H1 (cell line): ENCODE results near the gene GRM4. TPM values are rescaled to one million over a fixed set of nuclear protein-coding genes. Genes with fewer than 3 reads are reported as not detected.

Experiments
- ASH2L ChIP-seq: fragments of 200-600, 300-600 bp; sonication (generic); IDR thresholded peaks from one replicate; pipeline ENCODE4 v1.7.1; 2017; ENCODE audit warnings: low read length
- BCL11A ChIP-seq, 2 experiments: IDR thresholded peaks; one replicate each; pipeline ENCODE4 v1.6.1; 2011; ENCODE audit warnings: low read depth in 2 of 2, low read length in 2 of 2, mild to moderate bottlenecking in 2 of 2
- CBX8 ChIP-seq: fragments of 300-800, 300-1000 bp; sonication (generic); IDR thresholded peaks from 2 replicates; pipeline ENCODE4 v1.7.1; 2016; ENCODE audit warnings: low read depth, low read length, borderline replicate concordance
- CHD7 ChIP-seq: fragments of 300-600 bp; sonication (generic); IDR thresholded peaks from 2 replicates; pipeline ENCODE4 v1.7.1; 2012; ENCODE audit warnings: low read length, moderate library complexity, mild to moderate bottlenecking, inconsistent platforms; ENCODE audit not compliant: insufficient replicate concordance
- GABPA ChIP-seq: IDR thresholded peaks from 2 replicates; pipeline ENCODE4 v1.6.1; 2011; ENCODE audit warnings: mild to moderate bottlenecking, low read length, moderate library complexity, borderline replicate concordance; ENCODE audit not compliant: insufficient read depth
- JUN ChIP-seq: IDR thresholded peaks from 2 replicates; pipeline ENCODE4 v1.6.1; 2011; ENCODE audit warnings: low read depth, mild to moderate bottlenecking, improper control_type of control experiment, low read length
- MAFK ChIP-seq: IDR thresholded peaks from 2 replicates; pipeline ENCODE4 v1.6.1; 2012; ENCODE audit warnings: low read depth, mild to moderate bottlenecking, improper control_type of control experiment, low read length
- NRF1 ChIP-seq: IDR thresholded peaks from 2 replicates; pipeline ENCODE4 v1.6.1; 2011; ENCODE audit warnings: mild to moderate bottlenecking, low read depth, low read length, improper control_type of control experiment
- POU5F1 ChIP-seq: IDR thresholded peaks from 2 replicates; pipeline ENCODE4 v1.6.1; 2011; ENCODE audit warnings: low read depth, mild to moderate bottlenecking, low read length, moderate library complexity
- RXRA ChIP-seq: IDR thresholded peaks from 2 replicates; pipeline ENCODE4 v1.6.1; 2011; ENCODE audit warnings: low read depth, mild to moderate bottlenecking, low read length, moderate library complexity; ENCODE audit not compliant: insufficient read depth
- SUZ12 ChIP-seq: fragments of 200-600 bp; sonication (generic); IDR thresholded peaks from 2 replicates; pipeline ENCODE4 v1.6.1; 2012; ENCODE audit warnings: mild to moderate bottlenecking, inconsistent platforms, low read length, moderate library complexity, mixed read lengths
- TAF1 ChIP-seq: IDR thresholded peaks from 2 replicates; pipeline ENCODE4 v1.6.1; 2011; ENCODE audit warnings: mild to moderate bottlenecking, low read depth, low read length
- polyA plus RNA-seq, 7 experiments: library from polyadenylated mRNA; depleted of rRNA in 3 of 7; stranded (reverse) in 5 of 7; unstranded in 2 of 7; fragments of >200 nt in 5 of 7; fragments of 200-250 nt in 2 of 7; gene quantifications; 1 replicate in 5 of 7; 2 replicates in 1 of 7; 4 replicates in 1 of 7; pipeline versions ENCODE4 v1.2.1 to v1.2.3, GENCODE V29; 2011 to 2013; ENCODE audit warnings: missing spikeins in 2 of 7, mixed read lengths in 2 of 7
- total RNA-seq: library from RNA; stranded (reverse); fragmentation: NEBNext Ultra II Directional; extraction: Animal tissue kit (Norgen Biotek cat#: 25700); gene quantifications from 2 replicates; pipeline ENCODE4 v1.2.1, GENCODE V29; 2021

Gene GRM4
- total and polyA plus RNA-seq, 2 of the 8 experiments (the other 6 are each of a cell fraction or from before 2014, with no cell fraction given): 19.6 to 21.5 TPM

- TF ChIP-seq CHD7: no peak
- TF ChIP-seq SUZ12: no peak
- no peak for TF ChIP-seq RXRA
- TF ChIP-seq GABPA: no peak
- TF ChIP-seq POU5F1: no peak
- no peak for TF ChIP-seq CBX8
- TF ChIP-seq BCL11A (IDR thresholded peaks at IDR 0.05; ENCODE audit: low read depth in 2 of 2, low read length in 2 of 2): no peak
- TF ChIP-seq ASH2L: no peak
- no peak for TF ChIP-seq JUN
- no peak for TF ChIP-seq MAFK
- no peak for TF ChIP-seq NRF1
- TF ChIP-seq TAF1: no peak
Measured at GRCh38 chr6:34149831-34150400, 4.0 kb upstream of the GRM4 start (continued).
